Left lung (tissue), 10 donors: Measurements from ENCODE around the gene DHRS4L2. TPM values are rescaled to one million over a fixed set of nuclear protein-coding genes. Genes with fewer than 3 reads are reported as not detected.
"Not testable (repeated sequence)": the region's sequence is repeated elsewhere in the genome, so short reads cannot be mapped to it uniquely, and the experiment has no call there.

Experiments
- ATAC-seq: fragments of 200-7000 bp; cut with Tn5 transposase; one replicate; pipeline ENCODE4 v1.9.1; 2020; ENCODE audit warnings: moderate library complexity
- DNase-seq, 4 donors: peaks; one replicate each; pipeline ENCODE4 v3.0.0-alpha.2; 2013 to 2020
- H3K27ac ChIP-seq, 2 donors: fragments of 200-600 bp; sonication (generic) in 1 of 2; one replicate each; pipeline versions ENCODE4 v1.5.0 to v1.8.0; 2020 to 2021
- H3K27me3 ChIP-seq, 2 donors: fragments of 200-600 bp; sonication (generic) in 1 of 2; one replicate each; pipeline versions ENCODE4 v1.5.0 to v1.8.0; 2020 to 2021
- H3K36me3 ChIP-seq, 2 donors: fragments of 200-600 bp; sonication (generic) in 1 of 2; one replicate each; pipeline versions ENCODE4 v1.5.0 to v1.8.0; 2020 to 2021
- H3K4me1 ChIP-seq, 2 donors: fragments of 200-600 bp; one replicate each; pipeline ENCODE4 v1.8.0; 2021
- H3K4me3 ChIP-seq, 2 donors: fragments of 200-600 bp; sonication (generic) in 1 of 2; one replicate each; pipeline versions ENCODE4 v1.5.0 to v1.8.0; 2020 to 2021; ENCODE audit warnings: mild to moderate bottlenecking in 1 of 2
- H3K9me3 ChIP-seq, 2 donors: fragments of 200-600 bp; sonication (generic) in 1 of 2; one replicate each; pipeline versions ENCODE4 v1.5.0 to v1.8.0; 2020 to 2021
- CTCF ChIP-seq, 2 donors: fragments of 200-600 bp; sonication (generic) in 1 of 2; IDR thresholded peaks; one replicate each; pipeline versions ENCODE4 v1.5.0 to v1.8.0; 2021; ENCODE audit warnings: antibody characterized with exemption in 2 of 2
- intact Hi-C, 2 donors: fragments of 100-400 bp; cut with DNase I; formaldehyde crosslinking; loops; one replicate each; pipeline versions ENCODE4 v1.11.2 to v1.14.2; 2022
- polyA plus RNA-seq, 6 donors: library from polyadenylated mRNA; unstranded; fragments of 120-200 nt; gene quantifications; one replicate each; pipeline ENCODE4 v1.2.1, GENCODE V29; 2013; ENCODE audit not compliant: insufficient read length in 6 of 6
- total RNA-seq, 2 donors: library from RNA; stranded (reverse); fragmentation: NEBNext Ultra II Directional; extraction: Animal tissue kit (Norgen Biotek cat#: 25700); gene quantifications; one replicate each; pipeline ENCODE4 v1.2.1, GENCODE V29; 2021
- donor health status: DM: no; HTN: yes; CAD: no.
- donor health status: DM: no; HTN: no; CAD: no.

The DHRS4L2 gene
- total and polyA plus RNA-seq, 8 donors, result 13.8 to 32.8 (median 26.4) TPM

GRCh38 chr14:24040692-24041091, 52.0 kb downstream of the DHRS4L2 start:
- H3K36me3 ChIP-seq, result no peaks in the 10 kb centered on the region
- intact Hi-C loops, result no loop called here
- DNase-seq (no peak), ATAC-seq (no peak)
- no peaks in the 10 kb centered on the region for H3K9me3 ChIP-seq
- no peaks in the 10 kb centered on the region for H3K27me3 ChIP-seq
- TF ChIP-seq CTCF (IDR thresholded peaks at IDR 0.05), result no peak
- no peak overlapping the region for H3K27ac ChIP-seq
- peaks cover 0 to 8% of the 10 kb centered on the region in 2 donors for H3K4me1 ChIP-seq
- H3K4me3 ChIP-seq, result no peak overlapping the region

DNA sequence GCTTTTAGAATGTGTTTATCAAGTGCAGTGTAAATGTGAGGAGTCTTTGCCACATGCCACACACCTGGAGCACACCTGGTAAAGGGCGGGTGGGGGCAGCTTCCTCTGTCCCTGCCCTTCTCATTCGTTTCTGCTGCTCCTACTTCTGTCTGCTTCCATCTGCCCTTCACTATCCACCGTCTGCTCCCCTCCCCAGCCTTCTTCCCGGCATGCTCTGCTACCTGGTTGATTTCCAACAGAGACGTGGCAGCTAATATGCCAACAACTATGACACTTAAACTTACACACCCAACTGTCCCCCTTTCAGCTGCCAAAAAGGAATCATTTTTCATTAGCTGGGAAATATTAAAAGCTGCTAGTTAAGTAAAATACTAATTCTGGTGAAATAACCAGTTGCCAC, 54.0 kb downstream of the DHRS4L2 start:
- no peak for TF ChIP-seq CTCF (IDR thresholded peaks at IDR 0.05)
- intact Hi-C loops, result no loop called here
- H3K27me3 ChIP-seq, result no peaks in the 10 kb centered on the region
- H3K27ac ChIP-seq, result no peak overlapping the region
- H3K9me3 ChIP-seq, result no peaks in the 10 kb centered on the region
- DNase-seq, result peak in 1 of 4 donors; percentile 28
- no peak for ATAC-seq
- no peaks in the 10 kb centered on the region for H3K36me3 ChIP-seq
- peaks cover 0 to 3% of the 10 kb centered on the region in 2 donors for H3K4me1 ChIP-seq
- no peak overlapping the region for H3K4me3 ChIP-seq

GRCh38 chr14:24049002-24049401, 60.3 kb downstream of the DHRS4L2 start:
- ATAC-seq, H3K4me3 ChIP-seq, H3K36me3 ChIP-seq, H3K9me3 ChIP-seq, H3K27ac ChIP-seq, DNase-seq, intact Hi-C loops: not testable (repeated sequence)
- H3K4me1 ChIP-seq, result peaks cover 0 to 28% of the 10 kb centered on the region in 2 donors
- peaks cover 0 to 28% of the 10 kb centered on the region in 2 donors for H3K27me3 ChIP-seq

GRCh38 chr14:24050753-24051152, 62.0 kb downstream of the DHRS4L2 start:
- H3K36me3 ChIP-seq, DNase-seq, H3K9me3 ChIP-seq, H3K27ac ChIP-seq, intact Hi-C loops, H3K4me3 ChIP-seq, ATAC-seq: not testable (repeated sequence)
- Histone ChIP-seq H3K27me3 (peaks cover 0 to 37% of the 10 kb centered on the region in 2 donors), H3K4me1 (peaks cover 0 to 28% of the 10 kb centered on the region in 2 donors)

- H3K4me1 ChIP-seq, result peaks cover 0 to 28% of the 10 kb centered on the region in 2 donors
- peak overlapping the region; percentile 60 to 73 for H3K4me3 ChIP-seq
- peak; percentile 10 for ATAC-seq
- TF ChIP-seq CTCF (IDR thresholded peaks at IDR 0.05), result no peak
- intact Hi-C loops, result no loop called here
- H3K36me3 ChIP-seq, result no peaks in the 10 kb centered on the region
- peak overlapping the region in 1 of 2 donors; percentile 65 for H3K27ac ChIP-seq
- H3K27me3 ChIP-seq, result peaks cover 0 to 37% of the 10 kb centered on the region in 2 donors
- peak in 3 of 4 donors; percentile 13 to 83 (median 41) for DNase-seq
- H3K9me3 ChIP-seq, result no peaks in the 10 kb centered on the region
These were observed 62.6 kb downstream of the DHRS4L2 start for GRCh38 chr14:24051176-24051788.

GRCh38 chr14:24051789-24052655, 63.3 kb downstream of the DHRS4L2 start, which contains the start of gene CARMIL3:
TSS of gene CARMIL3 (plus strand) at chr14:24052009. CDS start at chr14:24052154, 145 bp downstream.
- no peak for TF ChIP-seq CTCF (IDR thresholded peaks at IDR 0.05)

More at GRCh38 chr14:24051789-24052655, 63.3 kb downstream of the DHRS4L2 start, which contains the start of gene CARMIL3:
- Histone ChIP-seq H3K27me3 (peaks cover 0 to 37% of the 10 kb centered on the region in 2 donors), H3K27ac (peak within 1 kb of the TSS in 1 of 2 donors; percentile 65), H3K4me1 (peaks cover 0 to 28% of the 10 kb centered on the region in 2 donors), H3K36me3 (no peaks in the 10 kb centered on the region), H3K9me3 (no peaks in the 10 kb centered on the region), H3K4me3 (peak within 1 kb of the TSS; percentile 60 to 73)
- intact Hi-C loops, result no loop called here
- DNase-seq (peak; percentile 64 to 93 (median 80)), ATAC-seq (peak; percentile 96)
